HEK293T (cell line): Measurements from ENCODE around the gene FGFR3.

Experiments used
- CTCF ChIA-PET: fragments of 350-600 bp; formaldehyde crosslinking; extraction: SDS; loops from one replicate; lab custom pipeline; 2021; ENCODE audit warnings: antibody characterized with exemption, inconsistent platforms; lab: Yijun Ruan, JAX
- POLR2A ChIA-PET: fragments of 350-600 bp; formaldehyde crosslinking; extraction: SDS; loops from one replicate; lab custom pipeline; 2020; ENCODE audit warnings: antibody characterized with exemption, inconsistent platforms; lab: Yijun Ruan, JAX
- DNase-seq: peaks from one replicate; pipeline ENCODE4 v3.0.0; 2012; ENCODE audit warnings: mixed read lengths; ENCODE audit errors: extremely low spot score
- ARNT ChIP-seq: fragments of 450-650 bp; IDR thresholded peaks from 2 replicates; pipeline ENCODE4 v1.6.1; 2017; ENCODE audit warnings: mild to moderate bottlenecking
- BHLHE40 ChIP-seq: fragments of 450-650 bp; IDR thresholded peaks from 2 replicates; pipeline ENCODE4 v1.6.1; 2016; ENCODE audit warnings: mild to moderate bottlenecking, moderate library complexity, borderline replicate concordance
- CTBP1 ChIP-seq: fragments of 450-650 bp; IDR thresholded peaks from 2 replicates; pipeline ENCODE4 v1.6.1; 2016; ENCODE audit warnings: borderline replicate concordance
- ELF4 ChIP-seq: fragments of 450-650 bp; IDR thresholded peaks from 2 replicates; pipeline ENCODE4 v1.6.1; 2017; ENCODE audit warnings: antibody characterized with exemption
- FOXA1 ChIP-seq: fragments of 450-650 bp; IDR thresholded peaks from 2 replicates; pipeline ENCODE4 v1.6.1; 2016; ENCODE audit warnings: mild to moderate bottlenecking
- FOXK2 ChIP-seq: fragments of 450-650 bp; IDR thresholded peaks from 2 replicates; pipeline ENCODE4 v1.6.1; 2016; ENCODE audit warnings: mild to moderate bottlenecking
- FOXM1 ChIP-seq: fragments of 450-650 bp; IDR thresholded peaks from 2 replicates; pipeline ENCODE4 v1.6.1; 2017; ENCODE audit warnings: mild to moderate bottlenecking, borderline replicate concordance
- HDGF ChIP-seq: fragments of 450-650 bp; IDR thresholded peaks from 2 replicates; pipeline ENCODE4 v1.6.1; 2017; ENCODE audit warnings: antibody characterized with exemption, borderline replicate concordance
- L3MBTL2 ChIP-seq: fragments of 450-650 bp; conservative IDR thresholded peaks from 2 replicates; pipeline ENCODE4 v1.6.1; 2016; ENCODE audit warnings: mild to moderate bottlenecking
- LEF1 ChIP-seq: fragments of 450-650 bp; IDR thresholded peaks from 2 replicates; pipeline ENCODE4 v1.6.1; 2017; ENCODE audit warnings: mild to moderate bottlenecking, borderline replicate concordance
- NFRKB ChIP-seq: fragments of 450-650 bp; IDR thresholded peaks from 2 replicates; pipeline ENCODE4 v1.6.1; 2016; ENCODE audit warnings: mild to moderate bottlenecking, moderate library complexity
- PKNOX1 ChIP-seq: fragments of 450-650 bp; IDR thresholded peaks from 2 replicates; pipeline ENCODE4 v1.6.1; 2016
- SP1 ChIP-seq: fragments of 450-650 bp; IDR thresholded peaks from 2 replicates; pipeline ENCODE4 v1.6.1; 2017
- SUZ12 ChIP-seq: fragments of 450-650 bp; IDR thresholded peaks from 2 replicates; pipeline ENCODE4 v1.6.1; 2016; ENCODE audit warnings: mild to moderate bottlenecking
- TARDBP ChIP-seq: fragments of 450-650 bp; IDR thresholded peaks from 2 replicates; pipeline ENCODE4 v1.6.1; 2016
- ZNF384 ChIP-seq: fragments of 450-650 bp; IDR thresholded peaks from 2 replicates; pipeline ENCODE4 v1.6.1; 2016

Gene FGFR3

DNA sequence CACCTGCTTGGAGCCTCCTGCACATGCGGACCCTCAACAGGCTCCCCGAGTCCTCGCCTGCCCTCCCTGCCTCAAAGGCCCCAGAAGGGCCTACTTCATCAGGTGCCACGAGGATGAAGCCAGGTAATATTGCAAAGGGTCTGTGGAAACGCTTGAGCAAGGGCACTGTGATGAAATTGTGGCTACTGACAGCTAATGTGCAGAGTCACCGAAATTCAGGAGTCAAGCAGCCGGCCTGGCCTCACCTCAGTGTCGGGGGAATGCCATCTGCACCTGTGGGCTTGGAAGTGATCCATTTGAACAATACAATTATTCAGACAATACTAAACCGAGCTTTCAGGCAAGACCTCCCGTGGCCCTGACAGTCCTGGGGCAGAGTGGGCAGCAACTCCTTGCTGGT, 3.1 kb upstream of the FGFR3 start:
- DNase-seq = no peak
- TF ChIP-seq SP1 (no peak), L3MBTL2 (no peak), LEF1 (no peak), FOXA1 (no peak), SUZ12 (no peak), ELF4 (no peak), BHLHE40 (no peak), CTBP1 (no peak), NFRKB (no peak), HDGF (no peak), ARNT (no peak), TARDBP (no peak), PKNOX1 (no peak), FOXM1 (no peak)
- CTCF ChIA-PET = no interaction called here
- POLR2A ChIA-PET = interaction anchor here (1.1 kb wide), 1 partner anchor 13 kb away, joined by 3 read pairs; no protein-coding TSS in a partner anchor

DNA sequence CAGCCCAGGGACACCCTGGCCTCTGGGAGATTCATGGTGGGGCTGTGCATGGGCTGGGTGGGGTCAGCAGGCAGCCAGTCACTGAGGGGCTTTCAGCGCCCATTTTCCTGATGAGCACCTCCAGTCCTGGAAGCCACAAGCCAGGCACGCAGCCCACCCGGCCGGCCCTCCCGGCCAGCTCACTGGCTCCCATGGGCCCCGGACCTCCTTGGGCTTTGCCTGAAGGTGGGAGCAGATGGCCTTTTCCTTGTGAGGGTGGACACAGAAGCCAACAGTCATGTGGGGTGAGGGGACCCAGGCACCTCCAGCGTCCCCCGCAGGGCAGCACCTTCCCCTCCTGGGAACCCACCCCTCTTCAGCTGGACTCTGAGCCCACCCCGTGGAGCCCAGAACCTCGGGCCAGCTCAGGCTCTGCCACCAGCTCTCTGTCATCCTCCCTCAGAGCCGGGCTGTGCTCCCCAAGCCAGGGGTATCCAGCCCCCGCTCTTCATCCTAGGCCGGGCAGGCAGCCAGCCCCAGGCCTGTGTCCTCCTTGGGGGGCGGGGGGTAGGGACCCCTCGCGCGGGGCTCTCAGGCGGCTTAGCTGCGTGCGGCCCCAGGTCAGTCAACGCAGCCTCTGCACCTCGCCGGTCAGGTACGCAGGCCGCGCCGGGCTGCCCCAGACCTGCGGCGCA, 798 bp upstream of the FGFR3 start:
- ChIA-PET POLR2A (interaction anchor here (1.0 to 1.1 kb wide), 3 partner anchors 8 to 80 kb away, joined by 3 to 4 read pairs (median 4); partner anchors contain the start of gene SLBP), CTCF (interaction anchor here (0.8 to 1.7 kb wide), 4 partner anchors 9 to 46 kb away, joined by 3 to 4 read pairs (median 4); no protein-coding TSS in a partner anchor)
- DNase-seq = no peak
- no peak for TF ChIP-seq TARDBP

DNA sequence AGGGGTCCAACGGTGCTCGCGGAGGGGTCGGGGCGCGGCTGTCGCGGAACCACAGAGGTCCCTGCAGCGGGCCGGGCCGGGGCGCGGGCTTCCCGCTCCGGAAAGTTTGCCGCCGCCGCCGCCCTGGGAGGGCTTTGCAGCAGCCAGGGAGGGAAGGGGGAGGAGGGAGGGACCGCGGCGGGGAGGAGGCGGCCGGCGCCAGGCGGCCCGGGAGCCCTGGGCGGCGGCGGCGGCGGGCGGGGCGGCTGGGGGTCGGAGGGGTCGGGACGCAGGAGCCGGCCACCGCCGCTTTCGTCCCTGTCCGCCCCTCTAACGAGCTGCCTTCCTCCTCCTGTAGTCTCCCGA, 375 bp downstream of the FGFR3 start:
- peak; percentile 69 for DNase-seq
- no peak for TF ChIP-seq HDGF
- no peak for TF ChIP-seq FOXK2
- no peak for TF ChIP-seq ZNF384
- no peak for TF ChIP-seq CTBP1
- TF ChIP-seq LEF1 = no peak
- TF ChIP-seq TARDBP = no peak
- TF ChIP-seq FOXA1 = no peak
- no peak for TF ChIP-seq SP1
- no peak for TF ChIP-seq ELF4
- TF ChIP-seq BHLHE40 = no peak
- no peak for TF ChIP-seq NFRKB
- TF ChIP-seq PKNOX1 = no peak
- TF ChIP-seq L3MBTL2 = no peak
- no peak for TF ChIP-seq SUZ12
- no peak for TF ChIP-seq FOXM1
- no peak for TF ChIP-seq ARNT
- ChIA-PET POLR2A (interaction anchor here (1.0 to 1.4 kb wide), 3 partner anchors 26 to 81 kb away, joined by 3 to 4 read pairs (median 4); partner anchors contain the start of genes SLBP, TACC3 and TMEM129), CTCF (interaction anchor here (1.0 to 1.7 kb wide), 4 partner anchors 17 to 47 kb away, joined by 3 to 6 read pairs (median 4); no protein-coding TSS in a partner anchor)

- no peak for TF ChIP-seq LEF1
- TF ChIP-seq SUZ12 = no peak
- TF ChIP-seq SP1 = no peak
- TF ChIP-seq FOXK2 = no peak
- TF ChIP-seq NFRKB = no peak
- no peak for TF ChIP-seq CTBP1
- TF ChIP-seq ARNT = no peak
- no peak for TF ChIP-seq BHLHE40
- TF ChIP-seq ELF4 = no peak
- no peak for TF ChIP-seq HDGF
- no peak for TF ChIP-seq FOXM1
- no peak for TF ChIP-seq ZNF384
- TF ChIP-seq L3MBTL2 = no peak
- TF ChIP-seq PKNOX1 = no peak
- no peak for TF ChIP-seq FOXA1
- TF ChIP-seq TARDBP = no peak
- DNase-seq = peak; percentile 42
- ChIA-PET CTCF (interaction anchor here (0.5 to 1.7 kb wide), 7 partner anchors 16 to 451 kb away, joined by 3 to 6 read pairs (median 4); no protein-coding TSS in a partner anchor), POLR2A (interaction anchor here (0.7 to 1.4 kb wide), 3 partner anchors 18 to 73 kb away, joined by 4 read pairs; partner anchors contain the start of genes TACC3 and TMEM129)
Measured at GRCh38 chr4:1793940-1794808, 1.1 kb downstream of the FGFR3 start.

DNA sequence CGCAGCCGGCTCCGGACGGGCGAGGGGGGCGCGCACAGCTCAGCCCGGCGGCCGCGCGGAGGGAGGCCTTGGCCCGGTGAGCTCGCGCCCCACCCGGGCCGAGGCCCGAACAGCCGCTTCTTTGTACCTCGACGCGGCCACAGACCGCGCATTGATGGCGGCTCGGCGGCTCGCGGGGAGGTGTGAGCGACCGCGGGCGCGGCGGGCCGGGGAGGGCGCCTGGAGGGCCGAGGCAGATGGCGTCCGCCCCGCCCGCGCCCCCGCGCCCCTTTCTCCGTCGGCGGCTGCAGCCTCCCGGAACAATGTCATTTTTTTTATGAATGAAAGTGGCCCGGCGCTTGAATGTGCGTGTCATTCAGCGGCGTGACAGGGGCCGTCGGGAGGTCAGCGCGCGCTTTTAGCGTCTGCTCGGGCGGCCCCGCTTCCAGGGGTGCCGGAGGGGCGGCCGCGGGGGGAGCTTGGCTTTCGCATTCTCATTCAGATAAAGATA, 1.8 kb downstream of the FGFR3 start:
- ChIA-PET POLR2A (interaction anchor here (0.7 kb wide), 1 partner anchor 19 kb away, joined by 4 read pairs; no protein-coding TSS in a partner anchor), CTCF (interaction anchor here (0.6 to 1.6 kb wide), 2 partner anchors 46 to 132 kb away, joined by 4 to 6 read pairs; no protein-coding TSS in a partner anchor)
- DNase-seq = peak; percentile 46
- no peak for TF ChIP-seq CTBP1
- TF ChIP-seq HDGF = no peak
- TF ChIP-seq NFRKB = no peak
- TF ChIP-seq L3MBTL2 = no peak
- no peak for TF ChIP-seq FOXK2
- TF ChIP-seq PKNOX1 = no peak
